A549 treated with DMSO at 1 μM for 4 hours (cell line): ENCODE results near the gene ZNF878. TPM values are rescaled to one million over a fixed set of nuclear protein-coding genes. Genes with fewer than 3 reads are reported as not detected.

Experiments
- total RNA-seq: library from RNA; stranded (reverse); fragments of 200-300 nt; extraction: Qiagen RNA extraction; gene quantifications from 5 replicates; pipeline ENCODE4 v1.2.3, GENCODE V29; 2022; ENCODE audit warnings: low read depth

Gene ZNF878
- total RNA-seq: not detected in 5 replicates

DNA sequence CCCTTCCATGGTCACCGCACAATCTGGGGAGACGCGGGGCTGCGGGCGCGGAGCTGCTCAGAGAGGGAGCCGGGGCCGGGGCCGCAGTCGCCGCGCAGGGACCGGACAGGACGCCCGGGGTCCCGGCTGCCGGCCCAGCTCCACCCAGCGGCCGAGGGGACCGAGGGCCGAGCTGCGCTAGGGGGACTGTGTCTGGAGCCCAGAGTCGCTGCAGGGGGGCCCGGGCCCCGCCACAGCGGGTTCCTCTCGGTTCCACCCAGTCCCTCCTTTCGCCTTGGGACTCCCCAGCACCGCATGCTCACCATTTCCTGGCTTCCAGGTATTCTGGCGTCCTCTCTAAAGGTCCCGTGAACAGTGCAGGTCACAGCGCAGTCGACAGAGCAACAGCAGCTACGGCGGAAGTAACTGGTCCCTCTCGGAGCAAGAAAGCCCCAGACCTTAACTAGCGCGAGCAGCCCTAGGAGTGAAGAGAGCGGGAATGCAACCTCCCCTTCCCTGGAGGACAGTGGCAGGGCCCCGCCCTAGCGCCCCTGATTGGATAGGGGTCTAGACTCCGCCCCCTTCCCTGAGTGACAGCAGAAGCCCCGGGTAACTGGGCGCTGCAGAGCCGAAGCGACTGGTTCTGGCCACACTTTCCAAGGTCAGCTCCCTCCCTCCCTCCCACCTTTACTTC, at the start of gene ZNF878:
Gene ZNF878 (minus strand): TSS at position 465 of the 673 bp plus-strand sequence. CDS start 160 bp downstream, at position 305.

DNA sequence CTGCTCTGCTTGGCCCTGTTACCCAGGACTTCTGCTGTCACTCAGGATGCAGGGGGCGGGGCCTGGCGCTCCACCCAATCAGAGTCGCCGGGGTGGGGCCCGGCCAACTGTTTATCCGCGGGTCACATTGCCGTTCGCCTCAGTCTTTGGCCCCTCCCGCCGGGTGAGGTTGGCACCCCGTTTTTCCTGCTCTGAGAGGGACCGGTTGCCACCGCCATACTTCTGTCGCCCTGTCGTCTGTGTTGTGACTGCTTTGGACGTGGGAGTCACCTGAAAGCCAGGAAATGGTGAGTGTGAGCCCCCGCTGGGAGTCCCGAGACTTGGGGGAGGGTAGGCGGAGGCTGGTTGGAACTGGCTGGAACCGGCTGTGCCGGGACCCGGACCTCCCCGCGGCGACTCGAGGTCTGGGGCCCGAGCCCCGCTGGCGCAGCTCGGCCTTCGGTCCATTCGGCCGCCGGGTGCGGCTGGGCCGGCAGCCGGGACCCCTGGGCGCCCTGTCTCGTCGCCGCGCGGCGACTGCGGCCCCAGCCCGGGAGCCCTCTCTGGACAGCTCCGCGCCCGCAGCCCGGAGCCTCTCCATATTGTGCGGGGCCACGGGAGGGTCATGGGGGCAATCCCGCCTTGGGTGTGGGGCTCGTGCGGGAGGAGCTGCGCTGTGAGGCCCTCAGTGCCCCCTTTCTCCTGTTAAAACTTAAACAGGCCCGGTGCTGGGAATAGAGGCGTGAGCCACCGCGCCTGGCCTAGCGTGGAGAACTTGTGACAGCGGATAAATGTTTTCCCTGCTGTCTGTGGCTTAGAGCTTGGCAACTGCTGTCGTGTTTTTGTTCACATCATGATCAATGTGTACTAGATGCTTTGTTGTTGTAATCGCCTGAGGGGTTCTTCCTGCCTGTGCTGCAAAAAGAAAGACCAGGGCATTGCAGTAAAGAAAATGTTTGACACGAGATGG, 12.1 kb upstream of the ZNF878 start, which contains the start of gene ZNF844:
Gene ZNF844 (plus strand): TSS at position 142 of the 949 bp plus-strand sequence. CDS start 143 bp downstream, at position 285.

DNA sequence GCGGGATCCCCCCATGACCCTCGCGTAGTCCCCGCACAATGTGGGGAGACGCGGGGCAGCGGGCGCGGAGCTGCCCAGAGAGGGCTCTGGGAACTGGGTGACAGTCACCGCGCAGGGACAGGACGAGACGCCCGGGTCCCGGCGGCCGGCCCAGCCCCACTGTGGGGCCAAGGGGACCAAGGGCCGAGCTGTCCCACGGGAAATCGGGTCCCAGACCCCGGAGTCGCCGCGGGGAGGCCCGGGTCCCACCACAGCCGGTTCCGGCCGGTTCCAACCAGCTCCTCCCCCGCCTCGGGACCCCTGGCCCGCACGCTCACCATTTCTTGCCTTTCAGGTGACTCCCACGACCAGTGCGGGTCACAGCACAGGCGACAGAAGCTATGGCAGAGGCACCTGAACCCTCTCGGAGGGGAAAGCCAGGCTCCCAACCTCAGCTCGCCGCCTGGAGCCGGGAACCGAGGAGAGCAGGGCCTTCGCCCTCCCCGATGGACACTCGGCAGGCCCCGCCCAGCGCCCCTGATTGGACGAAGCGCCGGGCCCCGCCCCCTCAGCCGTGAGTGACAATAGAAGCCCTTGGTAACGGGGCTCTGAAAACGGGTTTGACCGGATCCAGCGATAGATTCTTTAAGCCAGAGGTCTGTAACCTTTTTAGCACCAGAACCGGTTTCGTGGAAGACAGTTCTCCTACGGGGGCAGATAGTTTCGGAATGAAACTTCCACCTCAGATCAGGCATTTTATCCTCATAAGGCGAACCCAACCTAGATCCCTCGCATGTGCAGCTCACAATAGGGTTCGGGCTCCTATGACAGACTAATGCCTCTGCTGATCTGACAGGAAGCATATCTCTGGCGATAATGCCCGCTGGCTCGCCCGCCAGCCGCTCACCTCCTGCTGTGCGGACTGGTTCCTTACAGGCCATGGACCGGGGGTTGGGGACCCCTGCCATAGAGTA, 17.3 kb downstream of the ZNF878 start, which contains the start of gene ZNF433:
Gene ZNF433 (minus strand): TSS at position 460 of the 953 bp plus-strand sequence. CDS start 140 bp downstream, at position 320.

Other genes with a start within 250 kb of the ZNF878 start
- gene ZNF440, start 238.7 kb downstream of the ZNF878 start, total RNA-seq: 0.04 to 0.14 TPM (median 0.11 TPM) in 5 replicates
- not detected in 5 replicates for gene ZNF439, start 204.2 kb downstream of the ZNF878 start, total RNA-seq
- gene ZNF69, start 165.2 kb downstream of the ZNF878 start, total RNA-seq: not detected in 5 replicates
- 0.19 to 0.33 TPM (median 0.30 TPM) in 5 replicates for gene ZNF700, start 127.9 kb downstream of the ZNF878 start, total RNA-seq
- not detected in 5 replicates for gene ZNF763, start 87.9 kb downstream of the ZNF878 start, total RNA-seq
- not detected in 5 replicates for gene ZNF433, start 17.3 kb downstream of the ZNF878 start, total RNA-seq
- gene ZNF844, start 11.8 kb upstream of the ZNF878 start, total RNA-seq: not detected in 5 replicates
- 0.11 to 0.35 TPM in 2 of 5 replicates, not detected in the others for gene ZNF20, start 87.4 kb upstream of the ZNF878 start, total RNA-seq
- not detected in 5 replicates for gene ZNF625, start 103.8 kb upstream of the ZNF878 start, total RNA-seq
- gene ZNF136, start 110.1 kb upstream of the ZNF878 start, total RNA-seq: 1.3 to 3.8 TPM (median 1.7 TPM) in 5 replicates
- 0.57 to 0.80 TPM (median 0.72 TPM) in 5 replicates for gene ZNF44, start 241.9 kb upstream of the ZNF878 start, total RNA-seq